Measurements from ENCODE around the gene MADD. TPM values are rescaled to one million over a fixed set of nuclear protein-coding genes. Genes with fewer than 3 reads are reported as not detected.

The MADD gene
- 13.3 and 16.6 TPM in 2 replicates for total RNA-seq

DNA sequence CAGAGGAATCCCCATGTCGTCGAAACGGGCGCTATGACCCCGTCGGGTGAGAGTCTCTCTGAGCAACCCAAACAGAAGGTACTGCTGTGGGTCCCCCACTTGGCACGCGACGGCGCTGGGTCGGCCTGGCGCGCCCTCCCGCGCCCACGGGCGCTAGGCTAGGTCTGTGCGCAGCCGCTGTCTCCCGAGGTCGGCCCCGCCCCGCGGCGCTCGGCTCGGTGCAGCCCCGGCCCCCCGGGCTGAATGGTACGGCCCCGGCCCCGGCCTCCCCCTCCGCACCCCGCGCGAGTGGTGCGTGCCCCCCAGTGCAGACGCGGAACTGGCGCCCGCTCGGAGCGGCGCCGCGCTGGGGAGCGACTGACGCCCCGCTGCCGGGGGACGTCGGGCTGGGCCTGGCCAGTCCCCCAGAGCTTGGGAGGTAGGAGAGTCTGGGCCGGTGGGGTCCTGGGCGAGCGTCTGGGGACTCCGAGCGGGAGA lies at the start of gene MADD:
Gene MADD (plus strand): TSS at position 305 of the 477 bp plus-strand sequence.

DNA sequence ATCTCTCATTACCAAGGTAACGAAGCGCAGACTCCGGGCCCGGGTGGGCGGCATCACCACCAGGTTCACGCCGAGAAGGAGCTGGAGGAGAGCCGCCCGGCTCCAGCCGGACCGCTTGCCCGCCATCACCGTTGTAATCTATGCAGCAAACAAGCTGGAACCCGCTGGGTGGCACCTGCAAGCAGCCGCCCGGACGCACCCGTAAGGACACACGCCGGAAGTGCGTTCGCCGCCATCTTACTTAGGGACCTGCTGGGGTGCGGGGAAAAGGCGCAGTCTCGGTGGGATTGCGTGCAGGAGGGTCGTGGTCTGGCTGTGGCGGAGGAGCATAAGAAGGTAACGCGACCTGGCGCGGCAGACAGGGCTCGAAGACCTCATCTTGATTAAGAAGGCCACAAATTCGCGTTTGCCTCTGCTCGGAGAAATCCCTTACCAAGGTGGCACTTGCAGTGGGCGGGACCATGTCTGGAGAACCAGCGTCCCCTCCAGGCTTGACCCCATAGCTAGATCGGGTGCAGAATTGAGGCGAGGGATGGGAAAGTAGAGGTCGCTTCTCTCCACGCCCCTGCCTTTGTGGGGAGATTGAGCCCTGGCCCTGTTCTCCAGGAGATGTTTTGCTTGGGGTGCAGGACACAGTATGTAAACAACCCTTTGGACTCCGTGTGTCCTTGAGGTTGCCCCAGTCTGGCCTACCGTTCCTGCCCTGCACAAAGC lies 21.1 kb upstream of the MADD start, which contains the start of gene ACP2:
Gene ACP2 (minus strand): TSS at position 151 of the 714 bp plus-strand sequence. CDS start 25 bp downstream, at position 126.

DNA sequence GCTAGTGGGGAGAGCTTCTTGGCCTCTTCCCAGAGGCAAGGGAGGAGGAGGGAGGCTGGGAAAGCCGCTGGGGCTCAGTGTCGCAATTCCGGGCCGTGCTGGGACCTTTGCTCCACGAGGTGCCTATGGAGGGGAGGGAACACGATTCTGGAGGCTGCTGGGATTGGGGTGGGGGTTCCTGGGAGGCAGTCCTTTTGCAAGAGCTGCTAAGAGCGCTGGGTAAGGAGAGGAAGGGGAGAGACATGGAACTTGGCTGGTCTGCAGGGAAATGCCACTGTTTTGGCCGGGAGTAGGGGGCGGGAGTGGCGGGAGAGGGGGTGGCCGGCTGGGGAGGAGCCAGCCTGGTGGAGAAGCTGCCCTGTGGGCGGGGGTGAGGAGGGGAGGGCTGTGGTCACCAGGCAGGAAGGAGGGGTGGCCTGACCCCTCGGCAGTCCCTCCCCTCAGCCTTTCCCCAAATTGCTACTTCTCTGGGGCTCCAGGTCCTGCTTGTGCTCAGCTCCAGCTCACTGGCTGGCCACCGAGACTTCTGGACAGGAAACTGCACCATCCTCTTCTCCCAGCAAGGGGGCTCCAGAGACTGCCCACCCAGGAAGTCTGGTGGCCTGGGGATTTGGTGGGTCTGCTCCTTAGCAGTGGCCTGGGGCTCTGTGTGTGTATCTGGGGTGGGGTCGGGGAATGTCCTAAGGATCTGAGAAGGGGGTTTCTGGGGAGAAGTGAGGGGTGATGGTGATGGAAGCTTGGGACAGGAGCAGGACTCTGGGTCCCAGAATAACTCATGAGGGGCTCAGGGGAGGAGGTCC lies 12.2 kb upstream of the MADD start, which contains the start of gene NR1H3:
Gene NR1H3 (plus strand): TSS at position 480 of the 800 bp plus-strand sequence. CDS start 1,221 bp downstream, outside the sequence.

DNA sequence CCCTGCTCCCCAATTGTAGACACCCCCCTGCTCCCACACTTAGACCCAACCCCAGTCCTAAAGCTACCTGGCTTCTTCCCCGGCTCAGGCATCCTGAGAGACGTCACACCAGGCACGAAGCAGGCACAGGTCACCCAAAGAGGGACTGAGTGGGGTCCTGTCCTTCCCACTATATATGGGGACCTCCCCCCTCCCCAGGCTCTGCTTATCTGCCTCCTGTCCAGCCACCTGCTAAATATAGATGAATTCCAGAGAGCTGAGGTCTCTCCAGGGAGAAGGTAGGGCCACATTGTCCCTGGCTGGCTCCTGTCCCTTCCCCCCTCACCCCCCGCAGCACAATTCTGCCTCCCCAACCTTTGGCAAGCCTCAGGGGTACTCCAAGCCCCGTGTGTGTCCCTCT lies 82.6 kb downstream of the MADD start, which contains the start of gene MYBPC3:
Gene MYBPC3 (minus strand): TSS at position 147 of the 400 bp plus-strand sequence. CDS start 55 bp downstream, at position 92.

DNA sequence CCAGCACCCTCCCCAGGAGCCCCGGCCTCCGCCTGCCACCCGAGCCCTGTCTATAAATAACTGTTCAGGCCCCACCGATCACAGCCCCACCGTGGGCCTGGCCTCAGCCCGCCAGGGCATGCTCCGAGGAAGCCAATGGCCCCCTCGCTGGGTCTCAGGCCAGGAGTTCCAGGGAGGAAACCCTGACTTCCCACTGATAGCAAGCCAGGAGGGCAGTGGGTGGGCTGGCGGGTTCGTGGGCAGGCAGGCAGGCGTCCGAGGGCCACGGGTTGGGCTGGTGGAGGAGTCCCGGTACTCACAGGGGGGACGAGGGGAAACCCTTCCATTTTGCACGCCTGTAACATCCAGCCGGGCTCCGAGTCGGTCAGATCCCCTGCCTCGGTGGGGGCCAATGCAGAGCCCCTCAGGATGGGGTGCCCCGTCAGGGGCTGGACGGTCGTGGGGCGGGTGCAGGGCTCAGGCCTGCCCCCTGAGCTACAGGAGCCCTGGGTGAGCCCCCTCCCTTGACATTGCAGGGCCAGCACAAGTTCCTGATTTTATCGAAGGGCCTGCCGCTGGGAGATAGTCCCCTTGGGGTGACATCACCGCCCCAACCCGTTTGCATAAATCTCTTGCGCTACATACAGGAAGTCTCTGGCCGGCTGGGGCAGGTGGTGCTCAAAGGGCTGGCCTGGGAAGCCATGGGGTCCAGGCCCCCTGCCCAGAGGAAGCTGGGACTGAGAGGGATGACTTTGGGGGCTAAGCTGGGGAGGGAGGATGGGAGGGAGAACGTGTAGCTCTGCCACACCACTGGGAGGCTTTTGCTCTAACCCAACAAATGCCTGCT lies 108.3 kb downstream of the MADD start, which contains the start of gene SPI1:
Gene SPI1 (minus strand): TSS at position 538 of the 826 bp plus-strand sequence. CDS start 194 bp downstream, at position 344.

Other genes with a start within 250 kb of the MADD start
- 105 and 110 TPM in 2 replicates for gene ARFGAP2, start 93.3 kb upstream of the MADD start, total RNA-seq
- 34.8 and 41.2 TPM in 2 replicates for gene PACSIN3, start 83.7 kb upstream of the MADD start, total RNA-seq
- gene DDB2, start 55.2 kb upstream of the MADD start, total RNA-seq: 37.7 and 42.7 TPM in 2 replicates
- gene ACP2, start 21.3 kb upstream of the MADD start, total RNA-seq: 40.1 and 44.9 TPM in 2 replicates
- 31.4 and 34.0 TPM in 2 replicates for gene NR1H3, start 12.1 kb upstream of the MADD start, total RNA-seq
- not detected in 2 replicates for gene MYBPC3, start 82.6 kb downstream of the MADD start, total RNA-seq
- not detected in 2 replicates for gene SPI1, start 108.4 kb downstream of the MADD start, total RNA-seq
- 118 and 120 TPM in 2 replicates for gene SLC39A13, start 138.5 kb downstream of the MADD start, total RNA-seq
- gene PSMC3, start 156.3 kb downstream of the MADD start, total RNA-seq: 227 and 241 TPM in 2 replicates
- gene RAPSN, start 179.0 kb downstream of the MADD start, total RNA-seq: not detected in 2 replicates

Measured in bronchus fibroblast of lung (primary cell).